Measurements from ENCODE around the gene KCNQ1.
A peak's percentile ranks its signal among the peaks of the same experiment; 100 is the strongest.

Gene KCNQ1

GRCh38 chr11:2887515-2888195 is 442.8 kb downstream of the KCNQ1 start:
- DNase-seq (ENCODE audit: low read depth in 2 of 2, low spot score in 1 of 2): no peak

GRCh38 chr11:2888266-2888968 is 443.6 kb downstream of the KCNQ1 start:
- peak; percentile 73 to 78 for DNase-seq (ENCODE audit: low read depth in 2 of 2, low spot score in 1 of 2)

- no peak for DNase-seq (ENCODE audit: low read depth in 2 of 2, low spot score in 1 of 2)
Observed at GRCh38 chr11:2889362-2890273, 444.8 kb downstream of the KCNQ1 start.

DNA sequence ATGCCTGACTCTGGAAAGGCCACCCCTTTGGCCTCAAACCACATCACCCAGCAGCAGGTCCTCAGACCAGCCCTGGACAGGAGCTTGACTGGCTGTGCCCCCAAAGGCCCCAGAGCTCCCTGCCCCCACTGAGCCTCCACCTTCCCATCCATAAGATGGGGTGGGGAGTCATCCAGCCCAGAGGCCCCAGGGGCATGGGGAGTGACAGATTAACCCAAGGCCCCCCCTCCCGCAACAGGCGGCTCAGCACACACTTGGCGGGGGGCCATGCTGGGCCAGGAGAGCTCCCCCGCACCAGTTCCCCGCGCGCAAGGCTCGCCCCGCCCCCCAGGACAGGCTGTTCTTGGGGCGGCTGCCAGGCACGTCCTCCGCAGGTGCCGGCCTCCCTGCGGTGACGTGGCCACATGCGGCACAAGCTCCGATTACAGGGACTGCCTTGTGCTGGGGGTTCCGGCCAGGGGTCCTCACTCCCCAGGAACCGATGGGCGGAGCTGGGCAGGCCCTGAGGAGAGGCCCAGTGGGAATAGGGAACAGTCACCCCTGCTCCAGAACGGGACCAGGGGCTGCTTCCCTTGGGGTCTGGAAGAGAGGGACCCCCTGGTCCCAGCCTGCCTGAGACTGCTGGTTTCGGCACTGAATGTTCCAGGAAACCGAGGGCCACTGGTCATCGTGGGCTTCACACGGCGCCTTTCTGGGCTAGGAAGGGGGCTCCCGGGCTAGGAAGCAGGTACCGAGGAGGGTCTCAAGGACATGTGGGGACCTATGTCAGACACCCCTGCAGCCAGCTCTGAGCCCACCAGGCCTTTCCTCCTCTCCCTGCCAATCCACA is 445.9 kb downstream of the KCNQ1 start:
- DNase-seq (ENCODE audit: low read depth in 2 of 2, low spot score in 1 of 2): no peak

DNA sequence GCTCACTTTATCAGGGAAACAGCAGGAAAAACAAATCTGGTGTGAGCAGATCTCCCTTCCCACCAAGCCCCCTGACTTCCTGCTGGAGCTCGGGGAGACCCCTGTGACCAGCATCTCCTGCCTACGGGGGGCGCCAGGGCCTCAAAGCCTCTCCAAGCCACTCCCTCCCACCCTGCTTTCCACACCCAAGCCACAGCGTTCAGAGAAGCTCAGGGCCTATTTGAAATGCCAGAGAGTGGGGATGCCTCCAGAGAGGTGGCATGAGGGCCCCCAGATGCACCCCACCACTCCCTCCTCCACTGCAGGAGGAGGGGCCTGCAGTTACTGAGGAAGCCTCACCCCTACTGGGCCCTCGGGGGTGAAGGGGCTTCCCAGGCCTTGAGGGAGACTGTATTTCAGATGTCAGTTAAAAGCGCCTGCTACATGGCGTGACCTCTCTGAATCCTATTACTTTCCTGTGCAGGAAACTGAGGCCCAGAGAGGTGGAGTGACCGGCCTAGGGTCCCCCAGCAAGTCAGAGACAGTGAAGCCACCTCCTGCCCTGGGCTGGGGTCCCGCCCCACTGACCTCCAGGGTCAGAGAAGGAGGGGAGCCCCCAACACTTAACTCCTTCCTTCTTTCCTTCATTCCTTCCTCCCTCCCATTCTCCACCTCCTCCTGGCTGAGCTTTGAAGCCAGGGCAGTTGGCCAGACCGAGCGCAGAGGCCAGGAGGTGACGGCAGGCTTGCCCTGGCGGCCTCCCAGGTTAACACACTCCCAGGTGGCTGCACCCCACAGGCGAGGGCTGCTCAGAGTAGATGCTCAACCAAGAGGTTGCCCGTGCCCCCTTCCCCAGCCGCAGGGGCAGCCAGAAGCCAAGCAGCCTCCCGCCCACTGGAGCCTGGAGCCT is 446.8 kb downstream of the KCNQ1 start:
- no peak for DNase-seq (ENCODE audit: low read depth in 2 of 2, low spot score in 1 of 2)

- DNase-seq (ENCODE audit: low read depth in 2 of 2, low spot score in 1 of 2): peak in 1 of 2 donors; percentile 34
Observed at GRCh38 chr11:2892215-2892966, 447.6 kb downstream of the KCNQ1 start.

DNA sequence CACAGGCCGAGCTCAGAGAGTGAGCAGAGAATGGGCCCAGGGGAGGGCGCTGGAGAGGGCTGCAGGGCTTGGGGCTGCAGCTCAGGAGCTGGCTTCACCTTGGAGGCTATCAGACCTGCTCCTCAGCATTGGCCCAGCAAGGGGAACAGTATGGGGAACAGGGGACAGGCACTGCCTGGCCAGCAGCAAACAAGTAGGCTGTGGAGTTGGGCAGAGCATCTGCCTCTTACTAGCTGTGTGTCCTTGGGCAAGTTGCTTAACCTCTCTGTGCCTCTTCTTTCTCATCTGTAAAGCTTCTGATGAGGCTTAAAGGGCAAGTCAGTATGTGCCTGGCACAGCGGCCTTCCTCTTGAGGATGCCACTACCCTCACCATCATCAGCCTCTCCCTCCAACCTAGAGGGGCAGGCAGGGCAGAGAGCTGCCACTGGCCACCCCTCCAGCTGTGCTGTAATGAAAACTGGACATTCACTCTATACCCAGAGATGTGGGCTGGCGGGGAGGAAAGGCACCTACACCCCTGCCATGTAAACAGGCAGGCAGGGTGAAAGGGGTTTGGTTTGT is 448.2 kb downstream of the KCNQ1 start:
- DNase-seq (ENCODE audit: low read depth in 2 of 2, low spot score in 1 of 2): no peak

GRCh38 chr11:2893935-2894334 is 449.1 kb downstream of the KCNQ1 start:
- DNase-seq (ENCODE audit: low read depth in 2 of 2, low spot score in 1 of 2): no peak

DNA sequence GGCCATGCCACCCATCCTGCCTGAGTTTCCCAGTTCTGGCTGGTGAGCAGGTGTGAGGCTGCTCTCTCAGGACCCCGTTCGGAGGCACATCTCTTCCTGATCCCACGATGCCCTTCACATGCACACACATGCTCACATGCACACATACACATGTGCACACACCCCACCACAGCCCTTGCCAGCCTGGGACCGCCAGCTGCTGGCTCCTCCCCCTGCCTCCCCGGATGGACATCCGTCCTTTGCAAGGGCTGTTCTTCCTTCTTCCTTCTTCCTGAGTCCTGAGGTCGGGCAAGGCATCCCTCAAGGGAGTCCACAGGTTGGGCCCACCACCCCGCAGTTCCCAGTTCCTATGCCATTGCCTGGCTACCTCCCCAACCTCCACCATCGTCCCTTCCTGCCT is 451.2 kb downstream of the KCNQ1 start:
- DNase-seq (ENCODE audit: low read depth in 2 of 2, low spot score in 1 of 2): no peak

DNA sequence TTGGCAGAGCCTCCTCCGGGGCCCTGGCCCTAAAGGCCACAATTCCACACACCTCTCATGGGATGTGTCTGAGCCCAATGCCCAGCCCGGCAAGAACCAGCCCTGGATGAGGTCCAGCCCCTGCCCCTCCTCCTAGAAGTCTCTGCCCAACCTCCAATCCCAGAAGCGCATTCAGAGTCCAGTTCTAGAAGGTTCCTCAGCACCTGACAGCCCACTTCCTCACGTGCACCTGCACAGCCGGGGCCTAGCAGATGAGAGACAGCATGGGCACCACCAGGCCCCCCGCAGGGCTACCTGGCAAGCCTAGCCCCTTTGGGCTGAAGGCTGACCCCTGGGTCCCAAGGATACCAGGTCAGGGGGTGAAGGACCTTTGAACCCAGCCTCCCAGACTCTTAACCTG is 452.2 kb downstream of the KCNQ1 start:
- no peak for DNase-seq (ENCODE audit: low read depth in 2 of 2, low spot score in 1 of 2)

- peak; percentile 38 to 43 for DNase-seq (ENCODE audit: low read depth in 2 of 2, low spot score in 1 of 2)
Observed at GRCh38 chr11:2898366-2899079, 453.7 kb downstream of the KCNQ1 start.

Data from stimulated activated CD8-positive, alpha-beta memory T cell treated with anti-CD3 and anti-CD28 coated beads, Interleukin-4, amount 100 ng/mL, for 1 hour (primary cell).